Inferior parietal cortex (tissue), 1 donor: ENCODE data around the gene USP48.
"Not testable (repeated sequence)": the region's sequence is repeated elsewhere in the genome, so short reads cannot be mapped to it uniquely, and the experiment has no call there.

Experiments used
- DNase-seq: peaks from one replicate; pipeline ENCODE4 v3.0.0-alpha.2; 2016; ENCODE audit errors: extremely low spot score

USP48 gene

DNA sequence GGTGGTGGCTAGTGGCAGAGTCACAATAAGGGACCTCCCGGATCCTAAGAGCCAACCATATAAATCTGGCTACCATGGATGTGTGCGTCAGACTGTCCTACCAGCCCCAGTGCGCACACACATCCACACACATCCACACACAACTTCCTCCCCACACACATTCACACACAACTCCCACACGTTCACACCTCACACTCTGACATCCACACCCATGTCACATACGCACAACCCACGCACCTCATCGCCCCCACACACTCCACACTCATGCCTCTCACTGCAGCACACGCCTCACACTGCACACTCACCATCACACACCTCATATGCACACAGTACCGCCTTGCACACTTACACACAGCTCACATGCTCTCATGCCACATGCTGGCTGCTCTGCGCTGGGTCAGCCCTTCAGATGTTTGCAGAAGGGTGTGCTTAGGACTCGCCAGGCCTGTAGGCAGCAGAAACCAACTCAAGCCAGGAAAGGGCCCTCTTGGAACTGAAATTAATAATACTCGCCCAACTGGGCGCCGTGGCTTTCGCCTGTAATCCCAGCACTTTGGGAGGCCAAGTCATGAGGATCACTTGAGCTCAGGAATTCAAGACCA lies 32.1 kb upstream of the USP48 start:
- DNase-seq = no peak

- no peak for DNase-seq
Observed at GRCh38 chr1:21814241-21814918, 31.4 kb upstream of the USP48 start.

GRCh38 chr1:21813542-21813941 lies 30.6 kb upstream of the USP48 start:
- no peak for DNase-seq

- DNase-seq = no peak
Observed at GRCh38 chr1:21811875-21812305, 28.9 kb upstream of the USP48 start, which contains the start of gene LDLRAD2. LDLRAD2 (plus strand) TSS chr1:21812265; CDS start chr1:21812452, 187 bp downstream.

DNA sequence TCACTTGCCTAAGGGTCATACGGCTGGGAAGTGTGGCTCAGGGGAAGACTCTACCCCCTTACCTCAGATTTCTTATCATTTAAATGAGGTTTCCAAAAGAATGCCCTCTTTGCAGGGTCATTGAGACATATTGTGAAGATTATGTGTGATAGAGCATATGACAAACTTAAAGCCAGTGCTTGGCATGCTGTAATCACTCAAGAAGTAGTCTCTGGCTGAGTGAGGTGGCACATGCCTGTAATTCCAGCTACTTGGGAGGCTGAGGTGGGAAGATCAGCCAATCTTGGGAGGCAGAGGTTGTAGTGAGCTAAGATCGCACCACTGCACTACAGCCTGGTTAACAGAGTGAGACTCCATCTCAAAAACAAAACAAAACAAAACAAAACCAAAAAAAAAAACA lies 21.6 kb upstream of the USP48 start:
- no peak for DNase-seq

- no peak for DNase-seq
Observed at GRCh38 chr1:21801100-21801499, 18.2 kb upstream of the USP48 start.

DNA sequence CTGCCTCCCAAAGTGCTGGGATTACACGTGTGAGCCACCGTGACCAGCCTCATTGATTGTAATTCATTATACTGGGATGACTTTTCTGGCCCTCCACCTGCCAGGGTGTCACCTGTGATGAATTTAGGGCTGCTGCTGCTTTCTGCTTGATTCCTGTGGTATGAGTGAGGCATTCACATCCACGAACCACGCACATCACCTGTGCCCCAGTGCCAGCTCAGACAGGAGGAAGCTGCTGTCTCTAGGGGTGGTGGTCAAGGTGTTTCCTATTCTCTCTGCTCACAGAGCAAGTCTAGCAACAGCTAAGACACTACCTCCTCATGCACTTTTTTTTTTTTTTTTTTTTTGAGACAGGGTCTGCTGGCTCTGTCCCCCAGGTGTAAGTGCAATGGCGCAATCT lies 16.8 kb upstream of the USP48 start:
- DNase-seq = no peak

- no peak for DNase-seq
Observed at GRCh38 chr1:21795075-21795474, 12.1 kb upstream of the USP48 start.

- DNase-seq = no peak
Observed at GRCh38 chr1:21794656-21795055, 11.7 kb upstream of the USP48 start.

DNA sequence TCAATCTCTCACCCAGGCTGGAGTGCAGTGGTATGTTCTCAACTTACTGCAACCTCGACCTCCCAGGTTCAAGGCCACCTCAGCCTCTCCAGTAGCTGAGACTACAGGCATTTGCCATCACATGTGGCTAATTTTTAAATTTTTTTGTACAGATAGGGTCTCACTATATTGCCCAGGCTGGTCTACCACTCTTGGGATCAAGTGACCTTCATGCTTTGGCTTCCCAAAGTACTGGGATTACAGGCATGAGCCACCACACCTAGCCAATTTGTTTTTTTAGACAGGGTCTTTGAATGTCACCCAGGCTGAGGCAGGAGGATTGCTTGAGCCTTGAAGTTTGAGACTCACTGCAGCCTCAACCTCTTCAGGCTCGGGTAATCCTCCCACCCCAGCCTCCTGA lies 10.2 kb upstream of the USP48 start:
- DNase-seq = no peak

DNA sequence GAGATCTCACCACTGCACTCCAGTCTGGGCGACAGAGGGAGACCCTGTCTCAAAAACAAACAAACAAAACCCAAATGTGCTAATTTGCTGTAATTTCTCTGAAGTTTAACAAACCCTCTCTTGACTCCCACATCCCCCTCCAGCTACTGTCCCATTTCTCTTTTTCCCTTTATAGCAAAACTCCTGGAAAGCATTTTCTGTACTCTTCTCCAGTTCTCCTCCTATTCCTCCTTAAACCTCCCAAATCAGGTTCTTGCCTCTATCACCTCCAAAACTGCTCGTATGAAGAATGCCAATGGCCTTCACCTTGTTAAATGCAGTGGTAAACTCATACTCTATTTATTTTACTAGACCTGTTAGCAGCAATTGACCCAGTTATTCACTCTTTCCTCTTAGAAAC lies 3.7 kb upstream of the USP48 start:
- no peak for DNase-seq

DNA sequence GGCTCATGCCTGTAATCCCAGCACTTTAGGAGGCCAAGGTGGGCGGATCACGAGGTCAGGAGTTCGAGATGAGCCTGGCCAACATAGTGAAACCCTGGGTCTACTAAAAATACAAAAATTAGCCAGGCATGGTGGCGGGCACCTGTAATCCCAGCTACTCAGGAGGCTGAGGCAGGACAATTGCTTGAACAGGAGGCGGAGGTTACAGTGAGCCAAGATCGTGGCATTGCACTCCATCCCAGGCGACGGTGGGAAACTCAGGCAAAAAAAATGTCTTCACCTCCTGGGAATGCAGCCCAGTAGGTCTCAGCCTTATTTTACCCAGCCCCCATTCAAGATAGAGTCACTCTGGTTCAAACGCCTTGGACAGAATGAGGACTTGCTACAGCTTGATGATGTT lies 2.8 kb upstream of the USP48 start:
- DNase-seq = not testable (repeated sequence)

- no peak for DNase-seq
Observed at GRCh38 chr1:21783679-21784603, 992 bp upstream of the USP48 start.

DNA sequence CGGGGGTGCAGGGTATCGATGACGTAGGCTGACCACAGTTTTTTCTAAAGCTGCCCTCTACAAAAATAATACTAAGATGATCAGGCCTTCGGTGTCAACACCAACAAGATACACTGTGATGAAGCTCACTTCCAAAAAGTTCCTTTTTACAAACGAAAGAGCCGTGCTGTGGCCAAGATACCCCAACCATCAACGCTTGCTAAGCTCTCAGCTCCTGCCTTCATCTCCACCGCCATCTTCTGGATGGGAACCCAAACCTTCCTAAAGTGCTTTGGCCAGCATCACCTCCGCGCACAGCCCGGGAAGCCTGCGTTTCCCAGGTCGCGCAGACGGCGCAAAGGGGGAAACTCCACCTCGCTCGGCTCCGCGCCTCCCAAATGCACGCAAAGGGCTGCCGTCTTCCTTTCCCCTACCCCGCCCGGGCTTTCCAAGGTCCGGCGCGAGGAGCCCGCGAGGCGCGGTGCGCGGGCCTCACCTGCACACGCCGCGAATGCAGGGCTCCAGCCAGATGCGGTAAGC lies 541 bp downstream of the USP48 start:
- peak; percentile 67 for DNase-seq

DNA sequence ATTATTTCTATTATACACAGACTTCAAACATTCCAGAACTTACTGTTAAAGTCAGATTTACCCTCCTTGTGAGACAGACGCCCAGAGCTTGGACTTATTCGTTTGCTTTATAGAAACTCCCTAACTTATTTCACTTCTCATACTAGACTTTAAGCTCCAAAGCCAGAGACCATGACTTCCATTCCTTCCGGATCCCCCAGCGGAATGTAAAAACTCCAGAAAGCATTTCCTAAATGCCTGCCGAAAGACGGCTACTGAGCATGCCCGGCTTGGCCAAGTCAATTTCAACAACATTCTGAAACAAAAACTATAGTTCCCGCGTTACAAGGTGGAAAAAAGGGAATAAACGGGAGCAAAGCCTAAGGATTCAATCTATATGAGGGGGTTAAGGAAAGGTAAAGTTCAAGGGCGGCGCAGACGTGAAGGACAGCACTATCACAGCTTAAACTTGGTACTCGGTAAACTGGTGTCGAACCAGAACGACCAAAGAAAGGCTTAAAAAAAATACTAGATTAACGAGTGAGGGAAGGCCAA lies 1.1 kb downstream of the USP48 start:
- no peak for DNase-seq

GRCh38 chr1:21779613-21780521 lies 3.1 kb downstream of the USP48 start:
- no peak for DNase-seq

GRCh38 chr1:21778405-21778727 lies 4.6 kb downstream of the USP48 start:
- no peak for DNase-seq

DNA sequence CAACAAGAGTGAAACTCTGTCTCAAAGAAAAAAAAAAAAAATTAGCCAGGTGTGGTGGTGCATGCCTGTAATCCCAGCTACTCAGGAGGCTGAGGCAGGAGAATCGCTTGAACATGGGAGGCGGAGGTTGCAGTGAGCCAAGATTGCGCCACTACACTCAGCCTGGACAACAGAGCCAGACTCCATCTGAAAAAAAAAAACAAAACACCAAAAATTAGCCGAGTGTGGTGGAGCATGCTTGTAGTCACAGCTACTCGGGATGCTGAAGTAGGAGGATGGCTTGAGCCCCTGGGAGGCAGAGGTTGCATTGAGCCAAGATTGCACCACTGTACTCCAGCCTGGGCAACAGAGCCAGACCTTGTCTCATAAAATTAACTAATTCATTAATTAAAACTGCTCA lies 6.0 kb downstream of the USP48 start:
- not testable (repeated sequence) for DNase-seq

GRCh38 chr1:21775985-21776562 lies 6.9 kb downstream of the USP48 start:
- no peak for DNase-seq

DNA sequence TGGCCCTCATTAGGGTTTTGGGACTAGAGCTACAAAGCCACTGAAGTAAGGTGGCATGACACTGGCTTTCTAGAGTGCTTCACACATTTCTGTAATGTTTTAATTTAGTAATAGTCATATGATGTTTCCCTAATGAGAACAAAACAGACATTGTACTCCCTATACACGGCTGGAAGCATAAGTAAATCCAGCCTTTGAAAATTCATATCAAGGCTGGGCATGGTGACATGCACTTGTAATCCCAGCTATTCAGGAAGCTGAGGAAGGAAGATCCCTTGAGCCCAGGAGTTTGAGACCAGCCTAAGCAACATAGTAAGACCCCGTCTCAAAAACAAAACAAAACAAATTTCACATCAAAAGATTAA lies 7.4 kb downstream of the USP48 start:
- no peak for DNase-seq
